Measurements from ENCODE around the gene ATP6V0B. TPM values are rescaled to one million over a fixed set of nuclear protein-coding genes. Genes with fewer than 3 reads are reported as not detected.

The ATP6V0B gene
- total and polyA plus RNA-seq, 2 of the 4 experiments (the other 2 are of a cell fraction): 72.1 to 169 TPM

DNA sequence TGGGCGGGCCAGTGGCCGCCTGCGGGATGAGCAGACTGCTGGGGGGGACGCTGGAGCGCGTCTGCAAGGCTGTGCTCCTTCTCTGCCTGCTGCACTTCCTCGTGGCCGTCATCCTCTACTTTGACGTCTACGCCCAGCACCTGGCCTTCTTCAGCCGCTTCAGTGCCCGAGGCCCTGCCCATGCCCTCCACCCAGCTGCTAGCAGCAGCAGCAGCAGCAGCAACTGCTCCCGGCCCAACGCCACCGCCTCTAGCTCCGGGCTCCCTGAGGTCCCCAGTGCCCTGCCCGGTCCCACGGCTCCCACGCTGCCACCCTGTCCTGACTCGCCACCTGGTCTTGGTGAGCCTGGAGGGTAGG, 6.4 kb downstream of the ATP6V0B start:
- Histone ChIP-seq H2AK5ac (ENCODE audit: low read depth, low read length) (no peak overlapping the region), H3K9me3 (ENCODE audit: control insufficient read depth, insufficient read depth, low read length) (no peaks in the 10 kb centered on the region), H3K14ac (replicated peaks; ENCODE audit: low read depth, low read length) (no peak overlapping the region), H2AK9ac (replicated peaks; ENCODE audit: low read depth, low read length, poor library complexity) (peak overlapping the region; percentile 100), H4K20me1 (ENCODE audit: insufficient read depth, low read length) (peaks cover 52% of the 10 kb centered on the region), H3K36me3 (ENCODE audit: control insufficient read depth, insufficient read depth, low read length) (peaks cover 53% of the 10 kb centered on the region), H2BK5ac (ENCODE audit: low read depth, low read length, poor library complexity, severe bottlenecking) (no peak overlapping the region), H3K56ac (ENCODE audit: extremely low read depth, insufficient read depth, low read length) (no peak overlapping the region), H3K79me1 (ENCODE audit: low read depth in 1 of 2, low read length in 2 of 2) (peaks cover 46 to 79% of the 10 kb centered on the region in 2 experiments), H4K8ac (ENCODE audit: low read depth in 2 of 2, low read length in 2 of 2) (no peak overlapping the region), H3K23ac (ENCODE audit: low read depth, low read length) (no peak overlapping the region), H3K4me3 (ENCODE audit: insufficient read depth, low read depth, low read length) (no peak overlapping the region), H4K91ac (ENCODE audit: insufficient read depth, low read depth, low read length) (no peak overlapping the region), H3K4ac (ENCODE audit: low read depth, low read length) (no peak overlapping the region), H3K18ac (ENCODE audit: low read depth, low read length) (no peak overlapping the region), H3K27ac (ENCODE audit: insufficient read depth, low read length) (no peak overlapping the region), H3K9ac (ENCODE audit: low read depth, low read length) (no peak overlapping the region), H4K5ac (ENCODE audit: low read depth, low read length) (no peak overlapping the region), H3K9me1 (ENCODE audit: insufficient read depth, low read length) (peaks cover 42% of the 10 kb centered on the region), H2AFZ (replicated peaks; ENCODE audit: low read length, poor library complexity) (no peak overlapping the region), H2BK120ac (ENCODE audit: low read depth, low read length) (no peak overlapping the region), H3K4me1 (ENCODE audit: control insufficient read depth, insufficient read depth, low read length) (peaks cover 21% of the 10 kb centered on the region), H3K4me2 (ENCODE audit: low read depth, low read length) (no peak overlapping the region), H3K27me3 (ENCODE audit: control insufficient read depth, insufficient read depth, low read length) (no peaks in the 10 kb centered on the region), H2BK15ac (ENCODE audit: low read depth, low read length) (no peak overlapping the region), H2BK20ac (ENCODE audit: low read depth, low read length) (no peak overlapping the region)
- ChIA-PET CTCF (no interaction called here), POLR2A (ENCODE audit: unreplicated experiment) (no interaction called here)
- ATAC-seq (ENCODE audit: low read depth): no peak
- dilution Hi-C loops (cut with HindIII; ENCODE audit: low sequenced_read_pairs, unreplicated experiment) (no loop called here), in situ Hi-C loops (cut with MboI; ENCODE audit: low sequenced_read_pairs) (no loop called here), intact Hi-C loops (cut with micrococcal nuclease) (no loop called here)
- no TSS peak for BruUV-seq (replicated peaks)
- TF ChIP-seq NFE2L2 (IDR thresholded peaks at IDR 0.05; ENCODE audit: low read depth, low read length): no peak
- TF ChIP-seq BHLHE40 (IDR thresholded peaks at IDR 0.05; ENCODE audit: low read depth, low read length): no peak
- TF ChIP-seq FOS (IDR thresholded peaks at IDR 0.05; ENCODE audit: low read depth, low read length): no peak
- TF ChIP-seq MXI1 (IDR thresholded peaks at IDR 0.05; ENCODE audit: borderline replicate concordance, low read depth, low read length): no peak
- TF ChIP-seq, protein P1, sequence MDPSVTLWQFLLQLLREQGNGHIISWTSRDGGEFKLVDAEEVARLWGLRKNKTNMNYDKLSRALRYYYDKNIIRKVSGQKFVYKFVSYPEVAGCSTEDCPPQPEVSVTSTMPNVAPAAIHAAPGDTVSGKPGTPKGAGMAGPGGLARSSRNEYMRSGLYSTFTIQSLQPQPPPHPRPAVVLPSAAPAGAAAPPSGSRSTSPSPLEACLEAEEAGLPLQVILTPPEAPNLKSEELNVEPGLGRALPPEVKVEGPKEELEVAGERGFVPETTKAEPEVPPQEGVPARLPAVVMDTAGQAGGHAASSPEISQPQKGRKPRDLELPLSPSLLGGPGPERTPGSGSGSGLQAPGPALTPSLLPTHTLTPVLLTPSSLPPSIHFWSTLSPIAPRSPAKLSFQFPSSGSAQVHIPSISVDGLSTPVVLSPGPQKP (IDR thresholded peaks at IDR 0.05; ENCODE audit: borderline replicate concordance, low read depth, low read length): no peak
- TF ChIP-seq MAFK (IDR thresholded peaks at IDR 0.05; ENCODE audit: low read depth, low read length): no peak
- TF ChIP-seq, protein P2, sequence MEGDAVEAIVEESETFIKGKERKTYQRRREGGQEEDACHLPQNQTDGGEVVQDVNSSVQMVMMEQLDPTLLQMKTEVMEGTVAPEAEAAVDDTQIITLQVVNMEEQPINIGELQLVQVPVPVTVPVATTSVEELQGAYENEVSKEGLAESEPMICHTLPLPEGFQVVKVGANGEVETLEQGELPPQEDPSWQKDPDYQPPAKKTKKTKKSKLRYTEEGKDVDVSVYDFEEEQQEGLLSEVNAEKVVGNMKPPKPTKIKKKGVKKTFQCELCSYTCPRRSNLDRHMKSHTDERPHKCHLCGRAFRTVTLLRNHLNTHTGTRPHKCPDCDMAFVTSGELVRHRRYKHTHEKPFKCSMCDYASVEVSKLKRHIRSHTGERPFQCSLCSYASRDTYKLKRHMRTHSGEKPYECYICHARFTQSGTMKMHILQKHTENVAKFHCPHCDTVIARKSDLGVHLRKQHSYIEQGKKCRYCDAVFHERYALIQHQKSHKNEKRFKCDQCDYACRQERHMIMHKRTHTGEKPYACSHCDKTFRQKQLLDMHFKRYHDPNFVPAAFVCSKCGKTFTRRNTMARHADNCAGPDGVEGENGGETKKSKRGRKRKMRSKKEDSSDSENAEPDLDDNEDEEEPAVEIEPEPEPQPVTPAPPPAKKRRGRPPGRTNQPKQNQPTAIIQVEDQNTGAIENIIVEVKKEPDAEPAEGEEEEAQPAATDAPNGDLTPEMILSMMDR (conservative IDR thresholded peaks at IDR 0.05; ENCODE audit: low read depth, low read length): no peak
- 90% methylated on average over 13 of the region's 20 CpGs; no CpG with 5 or more reads in 1 of the 2 experiments for WGBS, 2 experiments (ENCODE audit: extremely low coverage in 2 of 2, insufficient read length in 1 of 2)
- DNase-seq: no peak

Measured in IMR-90 (cell line).